Activated CD8-positive, alpha-beta memory T cell treated with anti-CD3 and anti-CD28 coated beads for 36 hours (primary cell): ENCODE data around the gene SHLD1. TPM values are rescaled to one million over a fixed set of nuclear protein-coding genes. Genes with fewer than 3 reads are reported as not detected.

Source experiments
- CTCF ChIA-PET: fragments of 350-600 bp; sonication (Branson Sonifier 250); formaldehyde crosslinking; loops from one replicate; lab custom pipeline; 2021; ENCODE audit warnings: antibody characterized with exemption; lab: Charles Lee
- POLR2A ChIA-PET: fragments of 350-600 bp; sonication (Branson Sonifier 250); formaldehyde crosslinking; loops from one replicate; lab custom pipeline; 2021; ENCODE audit warnings: antibody characterized with exemption; lab: Charles Lee
- total RNA-seq, 2 experiments: library from RNA; stranded (reverse); gene quantifications; one replicate each; pipeline ENCODE4 v1.2.3, GENCODE V29; 2021

Gene SHLD1
- total RNA-seq, 2 experiments from 2014 or later: 7.4 to 7.7 TPM

DNA sequence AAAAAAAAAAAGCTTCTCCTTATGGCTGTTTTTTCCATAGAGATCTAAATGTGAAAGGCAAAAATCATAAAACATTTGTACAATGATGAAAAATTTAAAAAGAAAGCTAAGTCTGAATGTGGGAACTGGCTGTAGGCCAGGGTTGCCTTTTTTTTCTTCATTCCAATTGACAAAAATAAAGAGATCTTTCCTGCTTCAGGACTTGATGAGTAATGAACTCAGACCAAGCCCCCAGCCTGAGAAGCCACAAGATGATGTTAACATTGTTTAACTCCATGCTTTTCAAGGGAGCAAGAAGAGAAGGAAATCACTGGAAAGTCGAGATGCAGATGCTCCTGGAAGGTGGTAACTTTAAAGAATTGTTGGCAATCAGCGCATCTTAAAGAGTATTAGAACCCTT is 158.8 kb downstream of the SHLD1 start:
- POLR2A ChIA-PET: no interaction called here
- CTCF ChIA-PET: interaction anchor here (0.6 kb wide), 1 partner anchor 45 kb away, joined by 3 read pairs; no protein-coding TSS in a partner anchor

DNA sequence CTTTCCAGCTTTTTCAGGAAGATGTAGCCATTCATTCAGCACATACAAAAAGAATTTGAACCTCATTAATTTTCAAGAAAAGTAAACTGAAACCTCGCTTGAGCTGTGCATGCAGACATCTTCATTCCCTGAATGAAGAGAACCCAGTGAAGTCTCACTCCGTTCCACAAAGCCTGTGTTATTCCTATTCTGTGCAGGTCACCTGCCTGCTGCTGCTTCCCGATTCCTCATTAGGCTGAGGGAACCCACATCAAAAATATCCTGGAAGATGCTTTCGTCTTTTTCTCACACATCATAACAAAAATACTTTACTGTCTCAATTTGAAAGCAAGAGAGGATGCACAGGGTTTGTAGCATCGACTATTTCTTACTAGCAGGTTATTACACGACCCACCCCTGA is 160.0 kb downstream of the SHLD1 start:
- POLR2A ChIA-PET: no interaction called here
- CTCF ChIA-PET: no interaction called here

DNA sequence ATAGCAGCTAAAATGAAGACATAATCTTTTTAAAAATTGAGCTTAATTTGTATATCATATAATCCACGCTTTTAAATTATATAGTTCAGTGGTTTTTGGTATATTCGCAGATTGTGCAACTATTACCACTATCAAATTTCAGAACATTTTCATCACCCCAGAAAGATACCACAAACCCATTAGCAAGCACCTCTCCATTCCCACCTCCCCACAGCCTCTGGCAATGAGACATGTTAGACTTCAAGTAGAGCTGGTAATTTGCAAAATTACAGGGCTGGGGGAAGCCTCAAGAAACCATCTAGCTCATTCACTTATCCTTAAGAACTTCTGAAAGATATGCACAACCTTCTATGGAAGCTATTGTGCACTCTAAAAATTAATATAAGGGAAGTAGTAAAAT is 163.0 kb downstream of the SHLD1 start:
- ChIA-PET CTCF (interaction anchor here (0.7 kb wide), 1 partner anchor 105 kb away, joined by 4 read pairs; no protein-coding TSS in a partner anchor), POLR2A (no interaction called here)

Other genes starting within 250 kb of the SHLD1 start
- gene GPCPD1, start 139.4 kb upstream of the SHLD1 start, total RNA-seq: 10 to 100 TPM; 23.4 to 25.1 TPM
- gene CHGB, start 161.1 kb downstream of the SHLD1 start, total RNA-seq: under 1 TPM; 0.19 to 0.21 TPM
- 10 to 100 TPM; 34.0 to 36.3 TPM for gene TRMT6, start 200.1 kb downstream of the SHLD1 start, total RNA-seq
- gene MCM8, start 200.3 kb downstream of the SHLD1 start, total RNA-seq: 10 to 100 TPM; 34.6 to 37.0 TPM